Measurements from ENCODE around the gene SUPT3H. TPM values are rescaled to one million over a fixed set of nuclear protein-coding genes. Genes with fewer than 3 reads are reported as not detected.
A peak's percentile ranks its signal among the peaks of the same experiment; 100 is the strongest.

The SUPT3H gene
- total and polyA plus RNA-seq, 2 of the 8 experiments (the other 6 are each of a cell fraction or from before 2014, with no cell fraction given), result 18.8 to 23.0 TPM

- H4K20me1 ChIP-seq (replicated peaks in 1 of 2; ENCODE audit: control insufficient read depth in 1 of 2, insufficient read depth in 2 of 2, low read length in 2 of 2), result no peaks in the 10 kb centered on the region
- no peak overlapping the region for H2BK15ac ChIP-seq (ENCODE audit: low read length)
- H3K4me3 ChIP-seq (ENCODE audit: extremely low read depth in 1 of 4, insufficient read depth in 2 of 4, low read depth in 3 of 4, low read length in 4 of 4), result no peak overlapping the region
- no peak overlapping the region for H2AFZ ChIP-seq (ENCODE audit: low read length)
- H3K23me2 ChIP-seq (ENCODE audit: low read depth, low read length), result no peaks in the 10 kb centered on the region
- H2BK5ac ChIP-seq (ENCODE audit: low read depth, low read length), result no peak overlapping the region
- 67% methylated on average over 5 of the region's 5 CpGs; no CpG with 5 or more reads in 1 of the 2 experiments for WGBS, 2 experiments (ENCODE audit: extremely low coverage in 1 of 2, insufficient coverage in 1 of 2, insufficient read length in 1 of 2, insufficient replicate concordance in 2 of 2, low coverage in 1 of 2, low lambda C conversion rate in 2 of 2, missing lambda C conversion rate in 1 of 2)
- no peak overlapping the region for H2BK20ac ChIP-seq (ENCODE audit: low read length)
- H3K4me2 ChIP-seq (ENCODE audit: insufficient read depth in 1 of 2, low read depth in 2 of 2, low read length in 2 of 2), result no peak overlapping the region
- no peak overlapping the region for H3K14ac ChIP-seq (ENCODE audit: insufficient read length)
- no peak overlapping the region for H3K56ac ChIP-seq (replicated peaks; ENCODE audit: insufficient read length, low read depth, low read length)
- no peak overlapping the region for H3K9ac ChIP-seq (replicated peaks in 1 of 4; ENCODE audit: extremely low read depth in 1 of 4, low read depth in 3 of 4, low read length in 3 of 4)
- no peak overlapping the region for H2BK120ac ChIP-seq (replicated peaks; ENCODE audit: low read depth, low read length)
- no peak overlapping the region for H4K91ac ChIP-seq (replicated peaks; ENCODE audit: insufficient read length, low read length)
- H3K79me2 ChIP-seq (ENCODE audit: control insufficient read depth in 1 of 2, insufficient read depth in 2 of 2, low read length in 2 of 2), result no peaks in the 10 kb centered on the region
- no peak overlapping the region for H3K4ac ChIP-seq (replicated peaks; ENCODE audit: insufficient read length, low read depth, low read length)
- no peaks in the 10 kb centered on the region for H3K79me1 ChIP-seq (ENCODE audit: low read depth, low read length)
- H3K27me3 ChIP-seq (replicated peaks in 1 of 4; ENCODE audit: control insufficient read depth in 3 of 4, extremely low read depth in 1 of 4, insufficient read depth in 3 of 4, low read length in 3 of 4), result no peaks in the 10 kb centered on the region
- CTCF ChIA-PET (ENCODE audit: partially characterized antibody), result interaction anchor here (0.8 to 1.9 kb wide), 5 partner anchors 10 to 227 kb away, joined by 3 to 5 read pairs (median 3); no protein-coding TSS in a partner anchor
- no peaks in the 10 kb centered on the region for H3K36me3 ChIP-seq (ENCODE audit: control insufficient read depth in 2 of 4, insufficient read depth in 4 of 4, low read length in 3 of 4)
- H3K9me3 ChIP-seq (ENCODE audit: insufficient read depth in 2 of 2, low read depth in 1 of 2, low read length in 1 of 2), result no peaks in the 10 kb centered on the region
- no peak overlapping the region for H4K8ac ChIP-seq (ENCODE audit: extremely low read depth, insufficient read depth, low read length)
- no peak overlapping the region for H3K18ac ChIP-seq (ENCODE audit: extremely low read depth, low read length)
- H2AK5ac ChIP-seq (ENCODE audit: low read depth, low read length), result no peak overlapping the region
- DNase-seq (ENCODE audit: low read depth in 1 of 2, low spot score in 2 of 2) (no peak), FAIRE-seq (no peak)
- POLR2A ChIA-PET (ENCODE audit: partially characterized antibody), result interaction anchor here (1.2 kb wide), 1 partner anchor 11 kb away, joined by 4 read pairs; no protein-coding TSS in a partner anchor
- no peak overlapping the region for H4K5ac ChIP-seq (ENCODE audit: insufficient read length, low read depth, low read length)
- H3K4me1 ChIP-seq (replicated peaks in 1 of 4; ENCODE audit: control insufficient read depth in 3 of 4, insufficient read depth in 4 of 4, low read length in 3 of 4), result peaks cover 0 to 3% (median 0%) of the 10 kb centered on the region in 4 experiments; a peak in 1 of 7 replicates
- no peak for TF ChIP-seq PHF8 (conservative IDR thresholded peaks at IDR 0.05; ENCODE audit: low read depth, low read length)
- 0 out of 2 replicates have a peak, but pooled peaks have one; percentile 13 for TF ChIP-seq TEAD4 (IDR thresholded peaks at IDR 0.05; ENCODE audit: low read depth, low read length)
- no peak overlapping the region for H3K27ac ChIP-seq (ENCODE audit: low read depth, low read length)
- no peak overlapping the region for H2BK12ac ChIP-seq (ENCODE audit: low read depth, low read length)
- no peak overlapping the region for H3K23ac ChIP-seq (ENCODE audit: insufficient read length)
These were observed 571.1 kb downstream of the SUPT3H start for GRCh38 chr6:44806656-44807055.
